Fibroblast of pulmonary artery (primary cell): ENCODE data around the gene PES1.
A peak's percentile ranks its signal among the peaks of the same experiment; 100 is the strongest.
"Not testable (repeated sequence)": the region's sequence is repeated elsewhere in the genome, so short reads cannot be mapped to it uniquely, and the experiment has no call there.

Experiments
- DNase-seq: peaks from one replicate; pipeline ENCODE4 v3.0.0-alpha.2; 2010; ENCODE audit warnings: low read depth
- H3K4me3 ChIP-seq: replicated peaks from 2 replicates; pipeline ENCODE4 v1.5.1; 2011; ENCODE audit warnings: low read depth, mild to moderate bottlenecking, control low read depth, low read length, moderate library complexity
- TF ChIP-seq, protein P1 (sequence below): IDR thresholded peaks from 2 replicates; pipeline ENCODE4 v1.5.1; 2011; ENCODE audit warnings: mild to moderate bottlenecking, control low read depth, low read length, inconsistent platforms; ENCODE audit errors: missing control alignments

Gene PES1

DNA sequence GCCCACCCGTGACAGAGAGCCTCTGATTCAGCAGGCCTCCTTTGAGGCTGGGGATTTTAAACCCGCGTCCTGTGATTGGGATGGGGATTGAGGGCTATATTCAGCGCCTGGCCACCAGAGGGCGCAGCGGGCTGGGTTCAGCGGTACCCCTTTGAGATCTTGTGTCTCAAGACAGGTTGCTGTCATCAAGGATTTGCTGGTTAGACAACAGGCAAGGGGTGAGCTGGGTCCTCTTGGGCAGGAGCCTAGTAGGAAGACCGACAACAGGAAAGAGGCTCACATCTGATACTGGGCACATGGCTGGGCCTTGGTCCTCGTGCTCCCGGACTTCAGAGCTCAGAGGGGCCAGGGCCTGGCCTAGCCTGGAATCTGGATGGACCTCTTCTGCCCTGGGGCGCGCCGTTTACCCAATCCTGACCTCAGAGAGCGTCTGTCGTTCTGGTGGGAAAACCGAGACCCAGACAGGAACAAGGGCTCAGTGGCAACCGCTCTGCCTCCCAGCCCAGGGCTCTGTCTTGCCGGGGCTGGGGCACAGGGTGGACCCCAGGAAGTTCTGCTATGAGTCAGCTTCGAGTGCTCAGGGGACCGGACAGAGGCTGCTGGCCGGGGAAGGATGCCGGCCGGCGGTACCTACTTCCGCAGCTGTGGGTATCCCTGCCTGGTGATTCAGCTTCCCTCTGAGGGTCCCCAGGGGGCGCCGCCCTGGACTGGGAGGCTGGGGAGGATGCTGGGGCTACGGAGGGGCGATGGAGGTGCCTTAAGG is 42.9 kb upstream of the PES1 start:
- TF ChIP-seq, protein P1, sequence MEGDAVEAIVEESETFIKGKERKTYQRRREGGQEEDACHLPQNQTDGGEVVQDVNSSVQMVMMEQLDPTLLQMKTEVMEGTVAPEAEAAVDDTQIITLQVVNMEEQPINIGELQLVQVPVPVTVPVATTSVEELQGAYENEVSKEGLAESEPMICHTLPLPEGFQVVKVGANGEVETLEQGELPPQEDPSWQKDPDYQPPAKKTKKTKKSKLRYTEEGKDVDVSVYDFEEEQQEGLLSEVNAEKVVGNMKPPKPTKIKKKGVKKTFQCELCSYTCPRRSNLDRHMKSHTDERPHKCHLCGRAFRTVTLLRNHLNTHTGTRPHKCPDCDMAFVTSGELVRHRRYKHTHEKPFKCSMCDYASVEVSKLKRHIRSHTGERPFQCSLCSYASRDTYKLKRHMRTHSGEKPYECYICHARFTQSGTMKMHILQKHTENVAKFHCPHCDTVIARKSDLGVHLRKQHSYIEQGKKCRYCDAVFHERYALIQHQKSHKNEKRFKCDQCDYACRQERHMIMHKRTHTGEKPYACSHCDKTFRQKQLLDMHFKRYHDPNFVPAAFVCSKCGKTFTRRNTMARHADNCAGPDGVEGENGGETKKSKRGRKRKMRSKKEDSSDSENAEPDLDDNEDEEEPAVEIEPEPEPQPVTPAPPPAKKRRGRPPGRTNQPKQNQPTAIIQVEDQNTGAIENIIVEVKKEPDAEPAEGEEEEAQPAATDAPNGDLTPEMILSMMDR = peak; percentile 95
- H3K4me3 ChIP-seq = peak overlapping the region; percentile 47
- peak; percentile 89 for DNase-seq

DNA sequence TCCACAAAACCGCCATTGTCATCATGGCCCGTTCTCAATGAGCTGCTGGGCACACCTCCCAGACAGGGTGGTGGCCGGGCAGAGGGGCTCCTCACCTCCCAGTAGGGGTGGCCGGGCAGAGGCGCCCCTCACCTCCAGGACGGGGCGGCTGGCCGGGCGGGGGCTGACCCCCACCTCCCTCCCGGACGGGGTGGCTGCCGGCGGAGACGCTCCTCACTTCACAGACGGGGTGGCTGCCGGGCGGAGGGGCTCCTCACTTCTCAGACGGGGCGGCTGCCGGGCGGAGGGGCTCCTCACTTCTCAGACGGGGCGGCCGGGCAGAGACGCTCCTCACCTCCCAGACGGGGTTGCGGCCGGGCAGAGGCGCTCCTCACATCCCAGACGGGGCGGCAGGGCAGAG is 39.8 kb upstream of the PES1 start:
- not testable (repeated sequence) for H3K4me3 ChIP-seq, DNase-seq

DNA sequence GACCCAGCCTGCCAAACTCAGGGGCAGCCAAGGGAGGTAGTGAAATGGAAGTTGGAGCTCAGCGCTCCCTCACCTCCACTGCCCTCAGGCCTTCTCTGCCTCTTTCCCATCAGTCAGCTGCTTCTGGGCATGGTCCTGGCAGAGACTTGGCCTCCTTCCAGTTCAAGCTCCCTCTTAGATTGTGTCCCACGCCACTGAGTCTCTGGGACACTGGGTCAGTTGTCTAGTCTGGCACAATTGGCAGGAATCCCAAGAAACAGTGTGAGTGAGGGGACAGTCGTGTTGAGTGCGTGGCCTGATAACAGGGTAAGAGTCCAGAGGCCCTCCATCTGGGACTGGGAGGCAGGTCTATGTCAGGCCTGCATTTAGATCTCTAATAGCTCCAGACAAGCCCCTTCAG is 36.8 kb upstream of the PES1 start:
- no peak for DNase-seq
- H3K4me3 ChIP-seq = no peak overlapping the region
- TF ChIP-seq, protein P1 = no peak

DNA sequence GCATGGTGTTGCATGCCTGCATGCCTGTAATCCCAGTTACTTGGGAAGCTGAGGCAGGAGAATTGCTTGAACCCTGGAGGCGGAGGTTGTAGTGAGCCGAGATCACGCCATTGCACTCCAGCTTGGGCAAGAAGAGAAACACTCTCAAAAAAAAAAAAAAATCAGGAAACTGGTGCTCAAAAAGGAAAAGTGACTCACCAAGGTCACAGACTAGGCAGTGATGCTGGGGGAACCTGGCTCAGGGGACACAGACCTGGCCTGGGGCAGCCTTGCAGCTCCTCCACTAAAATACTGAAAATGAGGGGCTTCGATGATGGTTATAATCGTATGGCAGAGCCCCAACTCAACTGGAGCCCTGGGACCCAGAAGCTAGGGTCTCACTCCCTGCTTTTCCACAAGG is 35.8 kb upstream of the PES1 start:
- DNase-seq = peak; percentile 16
- TF ChIP-seq, protein P1 = no peak
- H3K4me3 ChIP-seq = no peak overlapping the region

DNA sequence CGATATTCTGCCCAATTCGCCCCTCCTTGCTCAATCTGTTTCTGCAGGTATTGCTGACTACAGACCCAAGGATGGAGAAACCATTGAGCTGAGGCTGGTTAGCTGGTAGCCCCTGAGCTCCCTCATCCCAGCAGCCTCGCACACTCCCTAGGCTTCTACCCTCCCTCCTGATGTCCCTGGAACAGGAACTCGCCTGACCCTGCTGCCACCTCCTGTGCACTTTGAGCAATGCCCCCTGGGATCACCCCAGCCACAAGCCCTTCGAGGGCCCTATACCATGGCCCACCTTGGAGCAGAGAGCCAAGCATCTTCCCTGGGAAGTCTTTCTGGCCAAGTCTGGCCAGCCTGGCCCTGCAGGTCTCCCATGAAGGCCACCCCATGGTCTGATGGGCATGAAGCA is 34.7 kb upstream of the PES1 start:
- DNase-seq = no peak
- TF ChIP-seq, protein P1 = no peak
- no peak overlapping the region for H3K4me3 ChIP-seq

DNA sequence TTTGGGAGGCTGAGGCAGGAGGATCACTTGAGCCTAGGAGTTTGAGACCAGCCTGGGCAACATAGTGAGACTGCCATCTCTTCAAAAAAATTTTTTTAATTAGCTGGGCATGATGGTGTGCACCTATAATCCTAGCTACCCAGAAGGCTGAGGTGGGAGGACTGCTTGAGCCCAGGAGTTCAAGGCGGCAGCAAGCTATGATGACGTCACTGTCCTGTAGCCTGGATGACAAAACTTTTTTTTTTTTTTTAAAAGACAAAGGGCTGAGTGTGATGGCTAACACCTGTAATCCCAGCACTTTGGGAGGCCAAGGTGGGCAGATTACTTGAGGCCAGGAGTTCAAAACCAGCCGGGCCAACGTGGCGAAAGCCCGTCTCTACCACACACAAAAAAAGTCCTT is 28.2 kb upstream of the PES1 start:
- not testable (repeated sequence) for H3K4me3 ChIP-seq, DNase-seq

DNA sequence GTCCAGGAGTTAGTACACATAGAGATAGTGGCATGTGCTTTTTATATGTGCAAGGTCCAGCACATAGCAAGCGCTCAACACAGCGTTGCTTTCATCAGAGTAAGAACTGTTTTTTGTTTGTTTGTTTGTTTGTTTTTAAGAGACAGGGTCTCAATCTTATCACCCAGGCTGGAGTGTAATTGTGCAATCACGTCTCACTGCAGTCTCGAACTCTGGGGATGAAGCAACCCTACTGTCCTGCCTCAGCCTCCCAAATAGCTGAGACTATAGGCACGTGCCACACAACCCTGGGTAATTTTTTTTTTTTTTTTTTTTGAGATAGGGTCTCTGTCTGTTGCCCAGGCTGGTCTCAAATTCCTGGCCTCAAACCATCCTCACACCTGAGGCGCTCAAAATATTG is 26.1 kb upstream of the PES1 start:
- no peak for DNase-seq
- H3K4me3 ChIP-seq = no peak overlapping the region
- TF ChIP-seq, protein P1 = no peak

DNA sequence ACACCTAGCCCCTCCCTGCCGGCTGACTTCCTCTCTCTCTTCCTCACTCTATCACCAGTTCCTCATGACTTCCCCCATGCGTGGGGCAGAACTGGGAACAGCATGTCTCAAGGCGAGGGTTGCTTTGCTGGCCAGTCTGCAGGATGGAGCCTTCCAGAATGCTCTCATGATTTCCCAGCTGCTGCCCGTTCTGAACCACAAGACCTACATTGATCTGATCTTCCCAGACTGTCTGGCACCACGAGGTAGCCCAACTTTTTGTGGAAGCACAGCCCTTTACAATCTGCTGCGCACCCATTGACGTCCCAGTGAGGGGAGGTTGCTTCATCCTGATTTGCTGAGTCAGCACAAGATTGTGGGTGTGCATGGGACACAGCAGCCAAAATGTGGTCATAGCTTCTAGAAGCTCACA is 23.8 kb upstream of the PES1 start:
- no peak for DNase-seq
- TF ChIP-seq, protein P1 = no peak
- H3K4me3 ChIP-seq = no peak overlapping the region
